HPDE6-E6E7 (cell line): ENCODE results near the gene PRAMEF17.
"Not testable (repeated sequence)": the region's sequence is repeated elsewhere in the genome, so short reads cannot be mapped to it uniquely, and the experiment has no call there.

ENCODE experiments used
- DNase-seq: peaks from one replicate; pipeline ENCODE4 v3.0.0; 2011; ENCODE audit warnings: missing footprints; ENCODE audit errors: extremely low spot score

Gene PRAMEF17

GRCh38 chr1:13389332-13389731 is at the start of gene PRAMEF17:
Gene PRAMEF17 (plus strand): TSS chr1:13389632. CDS start chr1:13389658, 26 bp downstream.
- not testable (repeated sequence) for DNase-seq

- DNase-seq = not testable (repeated sequence)
Measured at GRCh38 chr1:13342496-13342895, 46.9 kb upstream of the PRAMEF17 start.

DNA sequence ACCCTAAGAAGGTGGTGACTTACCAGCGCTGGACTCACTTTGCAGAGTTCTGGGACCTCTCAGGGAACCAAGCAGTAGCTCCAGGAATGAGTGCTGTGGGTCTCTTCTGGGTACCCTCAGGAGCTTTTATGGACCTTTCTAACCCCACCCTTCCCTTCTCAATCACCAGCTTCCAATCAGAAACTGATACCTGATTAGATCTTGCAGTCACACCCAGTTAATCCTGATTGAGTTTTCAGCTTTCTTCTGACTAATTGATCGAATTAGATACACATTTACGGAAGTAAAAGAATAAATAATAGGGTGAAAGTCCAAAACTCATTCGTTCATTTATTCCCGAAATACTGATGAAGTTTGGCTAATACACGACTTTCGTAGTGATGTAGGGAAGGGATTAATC is 42.4 kb upstream of the PRAMEF17 start, which contains the start of gene PRAMEF14:
PRAMEF14 (minus strand) TSS at position 101 of the 400 bp plus-strand sequence. CDS start 1,820 bp downstream, outside the sequence.
- not testable (repeated sequence) for DNase-seq

GRCh38 chr1:13353476-13353875 is 36.0 kb upstream of the PRAMEF17 start:
- DNase-seq = not testable (repeated sequence)

GRCh38 chr1:13354475-13354874 is 35.0 kb upstream of the PRAMEF17 start:
- not testable (repeated sequence) for DNase-seq

DNA sequence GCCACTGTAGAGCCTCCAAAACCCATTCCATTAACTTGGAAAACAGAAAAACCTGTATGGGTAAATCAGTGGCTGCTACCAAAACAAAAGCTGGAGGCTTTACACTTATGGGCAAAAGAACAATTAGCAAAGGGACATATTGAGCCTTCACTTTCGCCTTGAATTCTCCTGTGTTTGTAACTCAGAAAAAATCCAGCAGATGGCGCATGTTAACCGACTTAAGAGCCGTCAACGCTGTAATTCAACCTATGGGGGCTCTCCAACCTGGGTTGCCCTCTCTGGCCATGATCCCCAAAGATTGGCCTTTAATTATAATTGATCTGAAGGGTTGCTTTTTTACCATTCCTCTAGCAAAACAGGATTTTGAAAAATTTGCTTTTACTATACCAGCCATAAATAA is 32.7 kb upstream of the PRAMEF17 start:
- DNase-seq = not testable (repeated sequence)

DNA sequence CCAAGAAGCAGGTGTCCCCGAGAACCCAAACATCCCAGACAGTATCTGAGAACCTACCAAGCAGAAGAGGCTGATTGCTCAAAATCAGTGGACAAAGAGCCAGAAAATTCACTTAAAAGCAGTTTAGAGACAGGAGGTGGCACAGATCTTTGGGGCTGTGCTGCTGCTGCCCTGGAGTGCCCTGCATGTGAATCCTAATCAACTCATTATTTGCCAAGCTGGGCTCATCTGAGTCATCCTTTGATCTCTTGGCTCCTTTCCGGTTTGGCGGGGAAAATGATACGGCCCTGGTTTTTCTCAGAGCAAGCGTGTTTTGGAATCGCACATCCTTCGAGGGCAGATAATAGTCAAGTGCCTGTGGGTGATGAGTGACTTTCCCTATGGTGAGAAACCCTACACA is 27.1 kb upstream of the PRAMEF17 start:
- not testable (repeated sequence) for DNase-seq

DNA sequence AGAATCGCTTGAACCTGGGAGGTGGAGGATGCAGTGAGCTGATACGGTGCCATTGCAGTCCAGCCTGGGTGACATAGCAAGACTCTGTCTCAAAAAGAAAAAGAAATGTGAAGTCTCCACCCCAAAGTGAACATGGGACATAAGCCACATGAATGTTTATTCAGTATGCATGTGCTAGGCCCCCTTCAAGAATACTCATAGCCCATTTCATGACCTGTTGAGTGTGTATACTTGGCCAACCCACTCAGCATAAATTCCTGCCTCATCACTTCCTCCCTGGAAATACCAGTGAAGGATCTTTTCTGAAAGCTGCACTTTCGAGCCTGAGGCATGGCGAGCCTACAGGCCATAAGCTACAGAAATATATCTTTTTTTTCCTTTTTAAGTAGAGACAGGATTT is 24.5 kb upstream of the PRAMEF17 start:
- DNase-seq = not testable (repeated sequence)

DNA sequence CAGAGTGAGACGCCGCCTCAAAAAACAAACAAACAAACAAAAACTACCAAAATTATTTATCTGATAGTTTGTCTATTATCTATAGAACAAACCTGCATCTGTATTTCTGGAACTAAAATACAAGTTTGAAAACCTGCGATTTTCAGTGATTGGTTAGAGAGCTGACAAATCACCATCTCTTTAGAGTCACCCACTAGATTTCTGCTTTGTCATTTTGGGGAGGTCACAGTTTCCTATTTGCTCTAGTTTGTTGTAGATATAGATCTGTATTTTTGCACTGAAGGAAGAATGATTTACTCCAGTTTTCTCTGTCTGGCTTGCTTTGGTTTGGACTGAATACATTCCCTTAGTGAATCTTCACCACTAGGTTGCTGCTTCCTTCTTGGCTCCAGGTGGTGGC is 22.9 kb upstream of the PRAMEF17 start:
- DNase-seq = not testable (repeated sequence)

- not testable (repeated sequence) for DNase-seq
Measured at GRCh38 chr1:13368544-13368943, 20.9 kb upstream of the PRAMEF17 start.

GRCh38 chr1:13378983-13379382 is 10.4 kb upstream of the PRAMEF17 start:
- DNase-seq = not testable (repeated sequence)

DNA sequence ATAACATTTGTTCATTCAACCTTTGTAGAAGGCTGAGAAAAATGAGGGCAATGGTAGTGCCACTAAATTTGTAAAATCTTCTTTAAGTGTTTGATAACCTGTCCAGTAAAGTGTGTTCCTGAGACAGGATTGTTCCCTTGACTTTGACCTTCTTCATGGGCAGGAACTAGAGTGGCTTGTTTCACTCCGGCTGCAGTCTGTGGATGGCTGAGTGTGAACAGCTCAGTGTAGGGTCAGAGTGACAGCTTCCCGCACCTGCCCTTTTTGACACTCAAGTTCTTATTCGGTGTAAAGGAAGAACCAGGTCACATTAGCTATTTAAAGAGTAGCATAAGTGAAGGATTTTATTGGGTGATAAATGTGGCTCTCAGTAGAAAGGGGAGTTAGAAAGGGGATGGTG is 9.1 kb upstream of the PRAMEF17 start:
- not testable (repeated sequence) for DNase-seq

DNA sequence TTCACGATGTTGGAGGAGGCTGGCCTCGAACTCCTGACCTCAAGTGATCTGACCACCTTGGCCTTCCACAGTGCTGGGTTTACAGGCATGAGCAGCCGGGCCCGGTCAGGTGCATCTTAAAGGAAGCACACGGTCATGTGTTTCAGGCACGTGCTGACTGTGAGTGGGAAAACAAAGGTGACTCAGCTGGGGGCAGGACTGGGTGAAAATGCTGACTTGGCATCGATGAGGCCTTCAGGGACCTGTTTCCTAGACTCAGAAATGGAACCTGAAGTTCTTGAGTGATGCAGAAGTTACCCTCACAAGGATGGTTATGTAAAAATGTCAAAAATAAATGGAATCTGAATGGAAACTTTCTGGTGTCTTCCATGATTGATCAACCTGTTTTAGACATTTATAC is 3.6 kb downstream of the PRAMEF17 start:
- not testable (repeated sequence) for DNase-seq

- DNase-seq = not testable (repeated sequence)
Measured at GRCh38 chr1:13394761-13395160, 5.3 kb downstream of the PRAMEF17 start.

DNA sequence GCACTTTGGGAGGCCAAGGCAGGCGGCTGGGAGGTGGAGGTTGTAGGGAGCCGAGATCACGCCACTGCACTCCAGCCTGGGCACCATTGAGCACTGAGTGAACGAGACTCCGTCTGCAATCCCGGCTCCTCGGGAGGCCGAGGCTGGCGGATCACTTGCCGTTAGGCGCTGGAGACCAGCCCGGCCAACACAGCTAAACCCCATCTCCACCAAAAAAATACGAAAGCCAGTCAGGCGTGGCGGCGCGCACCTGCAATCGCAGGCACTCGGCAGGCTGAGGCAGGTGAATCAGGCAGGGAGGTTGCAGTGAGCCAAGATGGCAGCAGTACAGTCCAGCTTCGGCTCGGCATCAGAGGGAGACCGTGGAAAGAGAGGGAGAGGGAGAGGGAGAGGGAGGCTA is 5.9 kb downstream of the PRAMEF17 start:
- not testable (repeated sequence) for DNase-seq

GRCh38 chr1:13407811-13408210 is 18.4 kb downstream of the PRAMEF17 start:
- DNase-seq = no peak

GRCh38 chr1:13410150-13410549 is 20.7 kb downstream of the PRAMEF17 start, which contains the start of gene PRAMEF20:
Gene PRAMEF20 (plus strand): TSS chr1:13410450. CDS start chr1:13416355, 5,905 bp downstream.
- not testable (repeated sequence) for DNase-seq

- DNase-seq = no peak
Measured at GRCh38 chr1:13430495-13430894, 41.1 kb downstream of the PRAMEF17 start.

- no peak for DNase-seq
Measured at GRCh38 chr1:13432251-13432650, 42.8 kb downstream of the PRAMEF17 start.

- DNase-seq = not testable (repeated sequence)
Measured at GRCh38 chr1:13433694-13434358, 44.4 kb downstream of the PRAMEF17 start.

DNA sequence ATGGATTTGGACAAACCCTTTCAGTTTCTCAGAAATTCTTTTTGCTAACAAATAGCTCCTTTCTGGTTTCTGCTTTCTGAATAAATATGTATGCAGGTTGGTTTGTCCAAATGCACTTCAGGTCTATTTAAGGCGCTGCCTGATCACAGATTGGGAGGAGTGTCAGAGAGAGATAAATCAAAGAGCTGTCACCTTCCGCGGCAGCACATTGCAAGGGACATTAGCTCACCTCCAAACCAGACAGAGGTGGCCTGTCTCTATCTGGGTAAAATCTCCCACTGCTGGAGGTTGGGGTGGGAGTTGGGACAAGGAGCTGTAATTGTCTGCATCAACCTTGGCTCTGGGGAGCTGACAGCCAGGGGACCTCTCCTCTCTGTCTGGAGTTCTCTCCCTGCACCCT is 46.0 kb downstream of the PRAMEF17 start:
- DNase-seq = no peak

GRCh38 chr1:13439104-13439783 is 49.8 kb downstream of the PRAMEF17 start:
- DNase-seq = not testable (repeated sequence)
